GM12878 (cell line): ENCODE measurements around the gene RABEP2. TPM values are rescaled to one million over a fixed set of nuclear protein-coding genes. Genes with fewer than 3 reads are reported as not detected.

Experiments used
- ATAC-seq: fragments of 200-7000 bp; cut with Tn5 transposase; 3 replicates; pipeline ENCODE4 v1.9.1; 2020; ENCODE audit warnings: mild to moderate bottlenecking, moderate library complexity
- BruUV-seq: library from RNA; stranded (reverse); fragments of 400-500 nt; replicated peaks from 2 replicates; lab custom pipeline; 2021; lab: Mats Ljungman, UMichigan
- CTCF ChIA-PET: fragments of 300-600 bp; sonication (Branson Sonifier 250); formaldehyde crosslinking; extraction: SDS; loops from one replicate; lab custom pipeline; 2021; ENCODE audit warnings: inconsistent platforms; lab: Yijun Ruan, JAX
- POLR2A ChIA-PET: fragments of 350-600 bp; formaldehyde crosslinking; extraction: SDS; loops from one replicate; lab custom pipeline; 2021; ENCODE audit warnings: inconsistent platforms; lab: Charles Lee
- RAD21 ChIA-PET: fragments of 300-600 bp; sonication (Branson Sonifier 250); formaldehyde crosslinking; loops from one replicate; lab custom pipeline; 2023; ENCODE audit warnings: antibody characterized with exemption; ENCODE audit not compliant: unreplicated experiment; lab: Charles Lee
- SMC1A ChIA-PET: fragments of 300-600 bp; sonication (Branson Sonifier 250); formaldehyde crosslinking; loops from one replicate; lab custom pipeline; 2023; ENCODE audit not compliant: unreplicated experiment, uncharacterized antibody; lab: Charles Lee
- DNase-seq: peaks from one replicate; pipeline ENCODE4 v3.0.0-alpha.2; 2011; ENCODE audit warnings: low read depth, low spot score
- FAIRE-seq: peaks from 3 replicates; lab custom pipeline; 2011; peaks lifted over from hg19 to GRCh38; lab: Jason Lieb, UNC
- H2AFZ ChIP-seq: 2 replicates; pipeline ENCODE4 v1.6.0; 2011; ENCODE audit warnings: low read depth, low read length, control low read depth; ENCODE audit not compliant: control insufficient read depth
- H3K27ac ChIP-seq: 2 replicates; pipeline ENCODE4 v1.5.1; 2011; ENCODE audit warnings: control low read depth; ENCODE audit not compliant: control insufficient read depth, insufficient read depth
- H3K27me3 ChIP-seq, 2 experiments: replicated peaks in 1 of 2; 2 replicates each; pipeline versions ENCODE4 v1.6.0 to v1.6.1; 2011; ENCODE audit warnings: low read length in 1 of 2; ENCODE audit not compliant: control insufficient read depth in 2 of 2, insufficient read depth in 2 of 2
- H3K36me3 ChIP-seq, 2 experiments: 2 replicates each; pipeline ENCODE4 v1.5.1; 2011; ENCODE audit warnings: low read length in 1 of 2; ENCODE audit not compliant: control insufficient read depth in 2 of 2, insufficient read depth in 2 of 2
- H3K4me1 ChIP-seq: 2 replicates; pipeline ENCODE4 v1.6.1; 2011; ENCODE audit warnings: mild to moderate bottlenecking, low read length, moderate library complexity, mixed read lengths; ENCODE audit not compliant: control insufficient read depth, insufficient read depth
- H3K4me2 ChIP-seq: 2 replicates; pipeline ENCODE4 v1.6.0; 2011; ENCODE audit warnings: control low read depth; ENCODE audit not compliant: control insufficient read depth, insufficient read depth
- H3K4me3 ChIP-seq: fragments of 200-600 bp; sonication (generic); 2 replicates; pipeline ENCODE4 v1.5.1; 2016
- H3K79me2 ChIP-seq: 2 replicates; pipeline ENCODE4 v1.6.0; 2011; ENCODE audit warnings: low read length; ENCODE audit not compliant: control insufficient read depth, insufficient read depth
- H3K9ac ChIP-seq: 2 replicates; pipeline ENCODE4 v1.8.0; 2011; ENCODE audit warnings: low read length, control low read depth, mixed read lengths; ENCODE audit not compliant: control insufficient read depth, insufficient read depth
- H3K9me3 ChIP-seq: replicated peaks from 3 replicates; pipeline ENCODE4 v1.5.1; 2011; ENCODE audit warnings: mild to moderate bottlenecking, low read length; ENCODE audit not compliant: control insufficient read depth, insufficient read depth
- H4K20me1 ChIP-seq: 2 replicates; pipeline ENCODE4 v1.6.0; 2011; ENCODE audit not compliant: control insufficient read depth, insufficient read depth
- ATF7 ChIP-seq: fragments of 450-650 bp; IDR thresholded peaks from 2 replicates; pipeline ENCODE4 v1.6.1; 2016; ENCODE audit warnings: low read depth, mild to moderate bottlenecking
- POLR2A ChIP-seq: IDR thresholded peaks from 2 replicates; pipeline ENCODE4 v1.6.1; 2011; ENCODE audit warnings: low read depth, mild to moderate bottlenecking, low read length
- POLR2AphosphoS2 ChIP-seq: IDR thresholded peaks from 2 replicates; pipeline ENCODE4 v1.6.1; 2011; ENCODE audit warnings: low read depth, mild to moderate bottlenecking, low read length, improper control_type of control experiment, moderate library complexity
- TCF3 ChIP-seq: IDR thresholded peaks from 2 replicates; pipeline ENCODE4 v1.6.1; 2012; ENCODE audit warnings: low read depth, mild to moderate bottlenecking, low read length, borderline replicate concordance; ENCODE audit not compliant: insufficient read depth
- WGBS: methylation state at CpG from one replicate; pipeline ENCODE4 v1.1.6; 2016; ENCODE audit warnings: low lambda C conversion rate; ENCODE audit not compliant: insufficient replicate concordance, insufficient coverage; ENCODE audit errors: missing lambda C conversion rate; 5-methylcytosine and 5-hydroxymethylcytosine counted together
- in situ Hi-C: fragments of 300-500 bp; cut with MboI; formaldehyde crosslinking; loops from 9 replicates; pipeline ENCODE4 v1.14.3; 2018; ENCODE audit warnings: mixed read lengths
- intact Hi-C: fragments of 100-400 bp; cut with micrococcal nuclease; formaldehyde crosslinking; loops from one replicate; pipeline ENCODE4 v1.14.2; 2022; ENCODE audit not compliant: unreplicated experiment
- polyA plus RNA-seq, 11 experiments: library from polyadenylated mRNA; depleted of rRNA in 4 of 11; unstranded in 6 of 11; stranded (reverse) in 5 of 11; fragments of >200 nt; fragmentation: Nextera tagmentation in 4 of 11; fragmentation: Illumina TruSeq in 1 of 11; extraction: Ambion mirVana in 4 of 11; extraction: Trizol in 1 of 11; gene quantifications; 1 replicate in 1 of 11; 2 replicates in 10 of 11; pipeline versions ENCODE4 v1.2.1 to v1.2.3, GENCODE V29; 2011 to 2016; ENCODE audit warnings: inconsistent platforms in 2 of 11, missing spikeins in 2 of 11, low read depth in 1 of 11
- total RNA-seq, 4 experiments: library from RNA; depleted of rRNA in 3 of 4; stranded (reverse); fragments of >200 nt in 3 of 4; fragmentation: Illumina TruSeq in 1 of 4; extraction: Trizol in 1 of 4; gene quantifications; 2 replicates each; pipeline versions ENCODE4 v1.2.1 to v1.2.3, GENCODE V29; 2013 to 2021

RABEP2 gene
- total and polyA plus RNA-seq, 10 of the 15 experiments (the other 5 are each of a cell fraction or from before 2014, with no cell fraction given): 0.47 to 33.2 (median 18.6) TPM

DNA sequence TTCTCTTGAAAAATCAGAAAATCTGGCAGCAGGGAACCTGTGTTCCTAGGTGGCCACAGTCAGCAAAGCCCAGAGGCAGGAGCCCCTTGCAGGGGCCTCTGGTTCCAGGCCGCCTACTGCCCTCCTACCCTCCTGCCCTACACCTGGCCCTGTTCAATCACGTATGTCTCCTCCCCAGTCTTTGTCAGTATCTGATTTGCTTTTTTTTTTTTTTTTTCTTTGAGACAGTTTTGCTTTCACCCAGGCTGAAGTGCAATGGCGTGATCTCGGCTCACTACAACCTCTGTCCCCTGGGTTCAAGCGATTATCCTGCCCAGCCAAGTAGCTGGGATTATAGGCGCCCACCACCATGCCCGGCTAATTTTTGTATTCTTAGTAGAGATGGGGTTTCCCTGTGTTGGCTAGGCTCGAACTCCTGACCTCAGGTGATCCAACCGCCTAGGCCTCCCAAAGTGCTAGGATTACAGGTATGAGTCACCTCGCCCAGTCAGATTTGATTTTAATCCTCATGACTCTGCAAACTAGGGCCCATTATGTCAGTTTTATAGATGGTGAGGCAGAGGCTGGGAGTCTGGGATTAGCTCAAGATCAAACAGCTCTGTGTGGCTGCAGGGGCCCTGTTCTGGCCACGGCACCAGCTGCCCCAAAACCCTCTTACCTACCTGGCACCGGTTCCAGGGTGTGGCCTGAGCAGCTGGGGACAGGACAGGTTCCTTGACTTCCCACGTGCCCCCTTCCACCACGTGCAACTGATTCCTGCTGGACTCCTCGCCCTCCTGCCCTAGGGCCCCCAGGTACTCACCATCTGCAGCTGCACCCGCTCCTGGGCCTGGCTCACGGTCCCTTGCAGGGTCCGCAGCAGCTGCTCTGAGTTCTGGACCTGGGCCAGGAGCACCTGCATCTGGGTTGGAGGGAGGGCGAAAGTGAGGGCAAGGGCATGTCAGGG lies 14.7 kb downstream of the RABEP2 start (continued):
- TF ChIP-seq TCF3: 0 out of 2 replicates have a peak, but pooled peaks have one; percentile 14

DNA sequence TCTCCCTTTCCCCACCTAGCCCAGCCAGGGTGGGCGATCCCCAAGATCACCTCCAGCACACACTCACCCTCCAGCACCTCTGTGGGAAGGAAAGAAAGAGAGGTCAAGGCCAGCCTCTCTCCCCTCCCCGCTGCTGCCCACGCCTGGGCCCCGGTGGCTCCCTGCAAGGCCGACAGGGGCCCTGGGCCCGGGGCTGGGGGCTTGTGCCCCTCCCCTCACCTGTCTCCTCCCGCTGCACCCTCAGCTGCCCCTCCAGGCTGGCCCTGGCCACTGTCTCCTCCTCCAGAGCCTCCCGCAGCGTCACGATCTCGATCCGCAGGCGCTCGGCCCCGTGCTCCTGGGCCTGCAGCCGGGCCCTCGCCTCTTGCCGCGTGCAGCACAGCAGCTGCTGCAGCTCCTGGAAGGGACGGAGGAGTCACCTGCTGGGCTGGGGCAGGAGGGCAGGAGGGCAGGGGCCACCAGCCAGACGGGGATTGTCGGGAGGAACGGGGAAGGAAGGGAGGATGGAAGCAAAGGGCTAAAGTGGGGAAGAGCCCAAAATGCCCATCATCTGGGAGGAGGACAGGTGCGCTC lies 19.2 kb downstream of the RABEP2 start:
- Histone ChIP-seq H3K36me3 (peaks cover 7 to 8% of the 10 kb centered on the region in 2 experiments; a peak in 3 of 4 replicates), H3K9ac (no peak overlapping the region), H3K9me3 (no peaks in the 10 kb centered on the region), H3K27me3 (no peaks in the 10 kb centered on the region), H3K27ac (no peak overlapping the region), H3K4me3 (no peak overlapping the region), H3K4me1 (peaks cover 7% of the 10 kb centered on the region), H3K79me2 (no peaks in the 10 kb centered on the region), H2AFZ (no peak overlapping the region), H3K4me2 (no peak overlapping the region), H4K20me1 (no peaks in the 10 kb centered on the region)
- ChIA-PET RAD21 (no interaction called here), CTCF (no interaction called here), SMC1A (no interaction called here), POLR2A (no interaction called here)
- 97% methylated on average over 23 of the region's 24 CpGs for WGBS
- ATAC-seq: no peak
- intact Hi-C loops (no loop called here), in situ Hi-C loops (no loop called here)
- TF ChIP-seq POLR2AphosphoS2 (no peak), ATF7 (no peak), POLR2A (peak; percentile 44; the same call in 1 of the 2 replicates)
- no peak for DNase-seq
- BruUV-seq: no TSS peak
- no peak for FAIRE-seq
